HCT116 (cell line): ENCODE results near the gene C1QTNF2. TPM values are rescaled to one million over a fixed set of nuclear protein-coding genes. Genes with fewer than 3 reads are reported as not detected.

Experiments used
- ATAC-seq: fragments of 200-7000 bp; cut with Tn5 transposase; 2 replicates; pipeline ENCODE4 v1.9.1; 2020; ENCODE audit warnings: mild to moderate bottlenecking, moderate library complexity
- BruUV-seq: library from RNA; stranded (reverse); fragments of 400-500 nt; replicated peaks from 2 replicates; lab custom pipeline; 2021; lab: Mats Ljungman, UMichigan
- CTCF ChIA-PET: fragments of 300-600 bp; sonication (Branson Sonifier 250); formaldehyde crosslinking; loops from one replicate; lab custom pipeline; 2021; ENCODE audit warnings: antibody characterized with exemption; lab: Charles Lee
- POLR2A ChIA-PET: fragments of 300-600, 350-600 bp; sonication (Branson Sonifier 250); formaldehyde crosslinking; loops from one replicate; lab custom pipeline; 2021; ENCODE audit warnings: antibody characterized with exemption; lab: Charles Lee
- RAD21 ChIA-PET, 2 experiments: fragments of 300-600 bp; sonication (Branson Sonifier 250); formaldehyde crosslinking; loops; one replicate each; lab custom pipeline; 2023; ENCODE audit warnings: low total read pairs in 2 of 2; ENCODE audit not compliant: uncharacterized antibody in 2 of 2, unreplicated experiment in 2 of 2, low non-redundant PET in 1 of 2; lab: Charles Lee
- DNase-seq: peaks from one replicate; pipeline ENCODE4 v3.0.0-alpha.2; 2010; ENCODE audit warnings: low read depth, low spot score
- H2AFZ ChIP-seq: fragments of 200-600 bp; shearing (Covaris generic), sonication (generic); 2 replicates; pipeline ENCODE4 v1.6.1; 2017; ENCODE audit warnings: low read depth, mixed run types, mixed read lengths, antibody characterized with exemption, low read length; ENCODE audit not compliant: poor library complexity, severe bottlenecking
- H3K27ac ChIP-seq: 2 replicates; pipeline ENCODE4 v1.5.1; 2012; ENCODE audit warnings: low read depth, low read length
- H3K27me3 ChIP-seq: fragments of 200-600 bp; sonication (generic); 2 replicates; pipeline ENCODE4 v1.6.1; 2016; ENCODE audit warnings: mixed run types, low read length, mixed read lengths; ENCODE audit not compliant: insufficient read depth
- H3K36me3 ChIP-seq, 2 experiments: fragments of 200-500 bp in 1 of 2; fragments of 200-600 bp in 1 of 2; sonication (Bioruptor generic) in 1 of 2; sonication (generic) in 1 of 2; 2 replicates each; pipeline versions ENCODE4 v1.5.1 to v1.6.1; 2014 to 2016; ENCODE audit warnings: low read length in 2 of 2, inconsistent platforms in 1 of 2, mixed read lengths in 1 of 2, mixed run types in 1 of 2; ENCODE audit not compliant: insufficient read depth in 2 of 2, control insufficient read depth in 1 of 2
- H3K4me1 ChIP-seq, 2 experiments: fragments of 200-600 bp in 1 of 2; sonication (generic) in 1 of 2; 2 replicates each; pipeline versions ENCODE4 v1.5.1 to v1.6.1; 2012 to 2017; ENCODE audit warnings: low read length in 2 of 2, inconsistent platforms in 1 of 2, mild to moderate bottlenecking in 1 of 2, mixed read lengths in 1 of 2, mixed run types in 1 of 2, moderate library complexity in 1 of 2; ENCODE audit not compliant: insufficient read depth in 2 of 2, control insufficient read depth in 1 of 2
- H3K4me2 ChIP-seq: fragments of 200-600 bp; sonication (generic); 2 replicates; pipeline ENCODE4 v1.6.1; 2017; ENCODE audit warnings: mixed run types, low read length, mixed read lengths
- H3K4me3 ChIP-seq, 2 experiments: fragments of 200-600 bp in 1 of 2; sonication (generic) in 1 of 2; replicated peaks in 1 of 2; 2 replicates each; pipeline ENCODE4 v1.5.1; 2011 to 2016; ENCODE audit warnings: low read length in 2 of 2, control low read depth in 1 of 2, low read depth in 1 of 2, mild to moderate bottlenecking in 1 of 2, mixed read lengths in 1 of 2, mixed run types in 1 of 2
- H3K79me2 ChIP-seq: fragments of 200-600 bp; sonication (generic); 2 replicates; pipeline ENCODE4 v1.6.1; 2017; ENCODE audit warnings: mild to moderate bottlenecking, mixed run types, low read length, moderate library complexity, mixed read lengths; ENCODE audit not compliant: insufficient read depth
- H3K9ac ChIP-seq: fragments of 200-600 bp; sonication (generic); 2 replicates; pipeline ENCODE4 v1.6.1; 2016; ENCODE audit warnings: low read length, mixed read lengths
- H3K9me2 ChIP-seq: fragments of 200-600 bp; sonication (generic), shearing (Covaris generic); 2 replicates; pipeline ENCODE4 v1.6.1; 2017; ENCODE audit warnings: mixed run types, mild to moderate bottlenecking, moderate library complexity; ENCODE audit not compliant: insufficient read depth
- H3K9me3 ChIP-seq, 2 experiments: fragments of 200-500 bp in 1 of 2; fragments of 200-600 bp in 1 of 2; sonication (Bioruptor generic) in 1 of 2; sonication (generic) in 1 of 2; 2 replicates each; pipeline ENCODE4 v1.6.1; 2014 to 2017; ENCODE audit warnings: low read length in 2 of 2, mixed read lengths in 2 of 2, inconsistent platforms in 1 of 2, low read depth in 1 of 2, mild to moderate bottlenecking in 1 of 2, mixed run types in 1 of 2, moderate library complexity in 1 of 2; ENCODE audit not compliant: control insufficient read depth in 1 of 2, insufficient read depth in 1 of 2
- H4K20me1 ChIP-seq: fragments of 200-600 bp; sonication (generic), shearing (Covaris generic); 2 replicates; pipeline ENCODE4 v1.6.1; 2017; ENCODE audit warnings: mixed run types, mild to moderate bottlenecking, moderate library complexity; ENCODE audit not compliant: insufficient read depth
- CEBPB ChIP-seq: IDR thresholded peaks from 2 replicates; pipeline ENCODE4 v1.6.1; 2012; ENCODE audit warnings: low read depth
- EGR1 ChIP-seq: IDR thresholded peaks from 2 replicates; pipeline ENCODE4 v1.6.1; 2012; ENCODE audit warnings: low read depth
- ELF1 ChIP-seq: IDR thresholded peaks from 2 replicates; pipeline ENCODE4 v1.6.1; 2012; ENCODE audit warnings: low read depth, borderline replicate concordance
- EZH2 ChIP-seq: fragments of 200-600 bp; sonication (generic); IDR thresholded peaks from 2 replicates; pipeline ENCODE4 v1.6.1; 2017; ENCODE audit warnings: antibody characterized with exemption, mixed run types
- EZH2phosphoT487 ChIP-seq: fragments of 200-600 bp; IDR thresholded peaks from 2 replicates; pipeline ENCODE4 v1.6.1; 2018; ENCODE audit warnings: antibody characterized with exemption, borderline replicate concordance
- FOSL1 ChIP-seq: IDR thresholded peaks from 2 replicates; pipeline ENCODE4 v1.6.1; 2012; ENCODE audit warnings: low read depth
- JUND ChIP-seq: IDR thresholded peaks from 2 replicates; pipeline ENCODE4 v1.6.1; 2012
- POLR2A ChIP-seq: IDR thresholded peaks from 2 replicates; pipeline ENCODE4 v1.7.0; 2011; ENCODE audit warnings: borderline replicate concordance; ENCODE audit not compliant: insufficient read depth, insufficient read length; ENCODE audit errors: extremely low read depth
- POLR2AphosphoS5 ChIP-seq: IDR thresholded peaks from 2 replicates; pipeline ENCODE4 v1.6.1; 2011; ENCODE audit warnings: mild to moderate bottlenecking, low read depth, low read length, moderate library complexity
- RAD21 ChIP-seq: IDR thresholded peaks from 2 replicates; pipeline ENCODE4 v1.6.1; 2012; ENCODE audit warnings: low read depth, mild to moderate bottlenecking
- SIN3A ChIP-seq: IDR thresholded peaks from 2 replicates; pipeline ENCODE4 v1.6.1; 2012; ENCODE audit warnings: low read depth
- SRF ChIP-seq: IDR thresholded peaks from 2 replicates; pipeline ENCODE4 v1.6.1; 2012; ENCODE audit warnings: low read depth
- TCF7L2 ChIP-seq: IDR thresholded peaks from 2 replicates; pipeline ENCODE4 v1.7.0; 2011; ENCODE audit warnings: borderline replicate concordance, inconsistent platforms; ENCODE audit not compliant: insufficient read depth, insufficient read length; ENCODE audit errors: extremely low read depth
- intact Hi-C: fragments of 100-400 bp; cut with micrococcal nuclease; formaldehyde crosslinking; loops from 2 replicates; pipeline ENCODE4 v1.10.0; 2022
- total RNA-seq: library from RNA; stranded (reverse); gene quantifications from one replicate; pipeline ENCODE4 v1.2.1, GENCODE V29; 2021; ENCODE audit not compliant: unreplicated experiment
- TF ChIP-seq, protein P1 (sequence below), 3 experiments: fragments of 200-600 bp in 1 of 3; sonication (generic) in 1 of 3; IDR thresholded peaks in 2 of 3; conservative IDR thresholded peaks in 1 of 3; 2 replicates each; pipeline ENCODE4 v1.5.1; 2012 to 2017; ENCODE audit warnings: low read depth in 2 of 3, low read length in 2 of 3, antibody characterized with exemption in 1 of 3, borderline replicate concordance in 1 of 3, control low read depth in 1 of 3, mild to moderate bottlenecking in 1 of 3, mixed read lengths in 1 of 3, mixed run types in 1 of 3, moderate library complexity in 1 of 3; ENCODE audit not compliant: insufficient read depth in 1 of 3
- TF ChIP-seq, protein P2 (sequence below): IDR thresholded peaks from 2 replicates; pipeline ENCODE4 v1.6.1; 2012
- TF ChIP-seq, protein P3 (sequence below): IDR thresholded peaks from 2 replicates; pipeline ENCODE4 v1.6.1; 2011; ENCODE audit warnings: mild to moderate bottlenecking, low read length, moderate library complexity; ENCODE audit not compliant: insufficient replicate concordance; ENCODE audit errors: extremely low read depth
- TF ChIP-seq, protein P4 (sequence below): IDR thresholded peaks from 2 replicates; pipeline ENCODE4 v1.6.1; 2012; ENCODE audit warnings: low read depth

The C1QTNF2 gene
- total RNA-seq, 1 experiment from 2014 or later: 0.15 TPM

DNA sequence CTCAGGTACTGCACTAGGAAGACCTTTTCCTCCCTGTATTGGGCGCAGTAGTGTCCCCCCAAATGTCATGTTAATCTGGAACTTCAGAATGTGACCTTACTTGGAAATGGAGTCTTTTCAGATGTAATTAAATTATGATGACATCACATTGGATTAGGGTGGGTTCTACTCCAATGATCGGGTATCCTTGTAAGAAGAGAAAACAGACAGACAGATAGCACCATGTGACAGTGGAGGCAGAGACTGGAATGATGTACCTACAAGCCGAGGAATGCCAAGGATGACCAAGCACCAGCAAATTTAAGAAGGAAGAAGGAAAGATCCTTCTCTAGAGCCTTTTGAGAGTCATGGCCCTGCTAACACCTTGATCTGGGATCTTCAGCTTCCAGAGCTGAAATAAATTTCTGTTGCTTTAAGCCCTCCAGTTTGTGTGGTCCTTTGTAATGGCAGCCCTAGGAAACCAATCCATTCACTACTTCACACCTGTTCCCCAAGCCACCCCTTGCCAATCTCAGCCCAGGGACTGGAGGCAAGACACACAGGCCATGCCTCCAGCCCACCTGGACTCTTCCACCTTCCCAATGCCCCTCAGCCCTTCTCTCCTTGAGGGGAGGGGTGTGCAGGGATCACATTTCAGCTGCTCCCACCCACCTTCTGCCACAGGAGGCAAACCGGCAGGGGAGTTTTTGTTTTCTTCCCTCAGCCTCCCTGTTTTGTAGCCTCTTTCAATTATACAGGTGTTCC, 59.7 kb downstream of the C1QTNF2 start:
- no peak overlapping the region for H3K9ac ChIP-seq
- ChIA-PET POLR2A (no interaction called here), CTCF (no interaction called here), RAD21 (no interaction called here)
- H4K20me1 ChIP-seq: no peaks in the 10 kb centered on the region
- no peaks in the 10 kb centered on the region for H3K36me3 ChIP-seq
- no peaks in the 10 kb centered on the region for H3K27me3 ChIP-seq
- TF ChIP-seq EGR1: no peak
- TF ChIP-seq CEBPB: no peak
- TF ChIP-seq, protein P1, sequence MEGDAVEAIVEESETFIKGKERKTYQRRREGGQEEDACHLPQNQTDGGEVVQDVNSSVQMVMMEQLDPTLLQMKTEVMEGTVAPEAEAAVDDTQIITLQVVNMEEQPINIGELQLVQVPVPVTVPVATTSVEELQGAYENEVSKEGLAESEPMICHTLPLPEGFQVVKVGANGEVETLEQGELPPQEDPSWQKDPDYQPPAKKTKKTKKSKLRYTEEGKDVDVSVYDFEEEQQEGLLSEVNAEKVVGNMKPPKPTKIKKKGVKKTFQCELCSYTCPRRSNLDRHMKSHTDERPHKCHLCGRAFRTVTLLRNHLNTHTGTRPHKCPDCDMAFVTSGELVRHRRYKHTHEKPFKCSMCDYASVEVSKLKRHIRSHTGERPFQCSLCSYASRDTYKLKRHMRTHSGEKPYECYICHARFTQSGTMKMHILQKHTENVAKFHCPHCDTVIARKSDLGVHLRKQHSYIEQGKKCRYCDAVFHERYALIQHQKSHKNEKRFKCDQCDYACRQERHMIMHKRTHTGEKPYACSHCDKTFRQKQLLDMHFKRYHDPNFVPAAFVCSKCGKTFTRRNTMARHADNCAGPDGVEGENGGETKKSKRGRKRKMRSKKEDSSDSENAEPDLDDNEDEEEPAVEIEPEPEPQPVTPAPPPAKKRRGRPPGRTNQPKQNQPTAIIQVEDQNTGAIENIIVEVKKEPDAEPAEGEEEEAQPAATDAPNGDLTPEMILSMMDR (IDR thresholded peaks at IDR 0.05 in 2 of 3, conservative IDR thresholded peaks at IDR 0.05 in 1 of 3; ENCODE audit: borderline replicate concordance in 1 of 3, insufficient read depth in 1 of 3, low read depth in 2 of 3, low read length in 2 of 3): no peak
- no peak for TF ChIP-seq FOSL1
- TF ChIP-seq SIN3A: no peak
- TF ChIP-seq, protein P2, sequence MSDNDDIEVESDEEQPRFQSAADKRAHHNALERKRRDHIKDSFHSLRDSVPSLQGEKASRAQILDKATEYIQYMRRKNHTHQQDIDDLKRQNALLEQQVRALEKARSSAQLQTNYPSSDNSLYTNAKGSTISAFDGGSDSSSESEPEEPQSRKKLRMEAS: no peak
- no peak for TF ChIP-seq SRF
- no peak for TF ChIP-seq JUND
- TF ChIP-seq, protein P3, sequence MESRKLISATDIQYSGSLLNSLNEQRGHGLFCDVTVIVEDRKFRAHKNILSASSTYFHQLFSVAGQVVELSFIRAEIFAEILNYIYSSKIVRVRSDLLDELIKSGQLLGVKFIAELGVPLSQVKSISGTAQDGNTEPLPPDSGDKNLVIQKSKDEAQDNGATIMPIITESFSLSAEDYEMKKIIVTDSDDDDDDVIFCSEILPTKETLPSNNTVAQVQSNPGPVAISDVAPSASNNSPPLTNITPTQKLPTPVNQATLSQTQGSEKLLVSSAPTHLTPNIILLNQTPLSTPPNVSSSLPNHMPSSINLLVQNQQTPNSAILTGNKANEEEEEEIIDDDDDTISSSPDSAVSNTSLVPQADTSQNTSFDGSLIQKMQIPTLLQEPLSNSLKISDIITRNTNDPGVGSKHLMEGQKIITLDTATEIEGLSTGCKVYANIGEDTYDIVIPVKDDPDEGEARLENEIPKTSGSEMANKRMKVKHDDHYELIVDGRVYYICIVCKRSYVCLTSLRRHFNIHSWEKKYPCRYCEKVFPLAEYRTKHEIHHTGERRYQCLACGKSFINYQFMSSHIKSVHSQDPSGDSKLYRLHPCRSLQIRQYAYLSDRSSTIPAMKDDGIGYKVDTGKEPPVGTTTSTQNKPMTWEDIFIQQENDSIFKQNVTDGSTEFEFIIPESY: no peak
- no peak for TF ChIP-seq EZH2
- TF ChIP-seq, protein P4, sequence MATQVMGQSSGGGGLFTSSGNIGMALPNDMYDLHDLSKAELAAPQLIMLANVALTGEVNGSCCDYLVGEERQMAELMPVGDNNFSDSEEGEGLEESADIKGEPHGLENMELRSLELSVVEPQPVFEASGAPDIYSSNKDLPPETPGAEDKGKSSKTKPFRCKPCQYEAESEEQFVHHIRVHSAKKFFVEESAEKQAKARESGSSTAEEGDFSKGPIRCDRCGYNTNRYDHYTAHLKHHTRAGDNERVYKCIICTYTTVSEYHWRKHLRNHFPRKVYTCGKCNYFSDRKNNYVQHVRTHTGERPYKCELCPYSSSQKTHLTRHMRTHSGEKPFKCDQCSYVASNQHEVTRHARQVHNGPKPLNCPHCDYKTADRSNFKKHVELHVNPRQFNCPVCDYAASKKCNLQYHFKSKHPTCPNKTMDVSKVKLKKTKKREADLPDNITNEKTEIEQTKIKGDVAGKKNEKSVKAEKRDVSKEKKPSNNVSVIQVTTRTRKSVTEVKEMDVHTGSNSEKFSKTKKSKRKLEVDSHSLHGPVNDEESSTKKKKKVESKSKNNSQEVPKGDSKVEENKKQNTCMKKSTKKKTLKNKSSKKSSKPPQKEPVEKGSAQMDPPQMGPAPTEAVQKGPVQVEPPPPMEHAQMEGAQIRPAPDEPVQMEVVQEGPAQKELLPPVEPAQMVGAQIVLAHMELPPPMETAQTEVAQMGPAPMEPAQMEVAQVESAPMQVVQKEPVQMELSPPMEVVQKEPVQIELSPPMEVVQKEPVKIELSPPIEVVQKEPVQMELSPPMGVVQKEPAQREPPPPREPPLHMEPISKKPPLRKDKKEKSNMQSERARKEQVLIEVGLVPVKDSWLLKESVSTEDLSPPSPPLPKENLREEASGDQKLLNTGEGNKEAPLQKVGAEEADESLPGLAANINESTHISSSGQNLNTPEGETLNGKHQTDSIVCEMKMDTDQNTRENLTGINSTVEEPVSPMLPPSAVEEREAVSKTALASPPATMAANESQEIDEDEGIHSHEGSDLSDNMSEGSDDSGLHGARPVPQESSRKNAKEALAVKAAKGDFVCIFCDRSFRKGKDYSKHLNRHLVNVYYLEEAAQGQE: no peak
- no peak for TF ChIP-seq ELF1
- TF ChIP-seq POLR2A: no peak
- TF ChIP-seq TCF7L2: no peak
- TF ChIP-seq POLR2AphosphoS5: no peak
- TF ChIP-seq EZH2phosphoT487: no peak
- TF ChIP-seq RAD21: no peak
- no peaks in the 10 kb centered on the region for H3K79me2 ChIP-seq
- ATAC-seq (no peak), DNase-seq (no peak)
- no peak overlapping the region for H2AFZ ChIP-seq
- no TSS peak for BruUV-seq
- H3K27ac ChIP-seq: no peak overlapping the region
- no peak overlapping the region for H3K4me3 ChIP-seq
- H3K9me2 ChIP-seq: no peaks in the 10 kb centered on the region
- no peaks in the 10 kb centered on the region for H3K9me3 ChIP-seq
- intact Hi-C loops: no loop called here
- H3K4me2 ChIP-seq: no peak overlapping the region
- H3K4me1 ChIP-seq: peaks cover 5 to 27% of the 10 kb centered on the region in 2 experiments; a peak in 3 of 4 replicates
